ENCODE results near the gene RBX1.
"Not testable (repeated sequence)": the region's sequence is repeated elsewhere in the genome, so short reads cannot be mapped to it uniquely, and the experiment has no call there.

RBX1 gene

DNA sequence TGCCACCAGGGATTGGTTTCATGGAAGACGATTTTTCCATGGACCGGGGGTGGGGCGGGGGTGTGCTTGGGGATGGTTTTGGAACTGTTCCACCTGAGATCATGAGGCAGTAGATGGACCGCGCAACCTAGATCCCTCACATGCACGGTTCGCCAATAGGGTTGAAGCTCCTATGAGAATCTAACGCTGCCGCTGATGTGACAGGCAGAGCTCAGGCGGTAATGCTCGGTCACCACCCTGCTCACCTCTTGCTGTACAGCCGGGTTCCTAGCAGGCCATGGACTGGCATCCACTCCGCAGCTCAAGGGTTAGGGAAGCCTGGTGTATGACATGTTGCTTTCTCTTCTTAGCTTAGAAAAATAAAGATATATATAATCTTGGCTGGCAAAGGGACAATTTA, 22.0 kb downstream of the RBX1 start:
- no peak for DNase-seq

DNA sequence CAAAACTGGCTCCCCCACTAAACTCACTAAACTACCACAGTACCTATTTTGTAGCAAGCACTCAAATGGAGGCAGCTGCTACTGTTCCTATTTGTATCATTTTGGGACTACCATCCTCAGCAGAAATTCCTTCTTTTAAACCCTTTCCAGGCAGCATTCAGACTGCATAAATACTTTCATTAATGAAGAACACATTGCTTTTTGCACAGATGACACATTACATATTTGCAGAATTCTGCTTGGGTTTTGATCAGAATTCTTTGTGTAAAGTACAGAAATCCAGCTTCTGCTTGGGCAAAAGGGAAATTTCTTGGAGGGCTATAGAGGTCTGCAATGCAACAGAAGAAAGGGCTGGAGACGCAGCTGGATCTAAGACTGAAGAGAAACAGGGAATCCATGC, 24.2 kb downstream of the RBX1 start:
- no peak for DNase-seq

GRCh38 chr22:40976866-40977700, 25.9 kb downstream of the RBX1 start:
- no peak for DNase-seq

DNA sequence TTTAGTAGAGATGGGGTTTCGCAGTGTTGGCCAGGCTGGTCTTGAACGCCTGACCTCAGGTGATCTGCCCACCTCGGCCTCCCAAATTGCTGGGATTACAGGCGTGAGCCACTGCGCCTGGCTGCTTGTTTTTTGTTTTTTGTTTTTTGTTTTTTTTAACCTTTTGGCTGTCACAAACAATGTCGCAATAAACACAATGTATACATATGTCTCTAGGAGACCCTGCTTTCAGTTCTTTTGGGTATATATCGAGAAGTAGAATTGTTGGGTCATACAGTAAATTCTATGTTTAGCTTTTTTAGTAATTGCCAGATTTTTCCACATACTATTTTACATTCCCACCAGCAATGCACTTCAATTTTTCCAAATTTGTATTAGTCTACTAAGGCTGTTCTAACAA, 28.0 kb downstream of the RBX1 start:
- no peak for DNase-seq

GRCh38 chr22:40979871-40980270, 28.7 kb downstream of the RBX1 start:
- DNase-seq: no peak

DNA sequence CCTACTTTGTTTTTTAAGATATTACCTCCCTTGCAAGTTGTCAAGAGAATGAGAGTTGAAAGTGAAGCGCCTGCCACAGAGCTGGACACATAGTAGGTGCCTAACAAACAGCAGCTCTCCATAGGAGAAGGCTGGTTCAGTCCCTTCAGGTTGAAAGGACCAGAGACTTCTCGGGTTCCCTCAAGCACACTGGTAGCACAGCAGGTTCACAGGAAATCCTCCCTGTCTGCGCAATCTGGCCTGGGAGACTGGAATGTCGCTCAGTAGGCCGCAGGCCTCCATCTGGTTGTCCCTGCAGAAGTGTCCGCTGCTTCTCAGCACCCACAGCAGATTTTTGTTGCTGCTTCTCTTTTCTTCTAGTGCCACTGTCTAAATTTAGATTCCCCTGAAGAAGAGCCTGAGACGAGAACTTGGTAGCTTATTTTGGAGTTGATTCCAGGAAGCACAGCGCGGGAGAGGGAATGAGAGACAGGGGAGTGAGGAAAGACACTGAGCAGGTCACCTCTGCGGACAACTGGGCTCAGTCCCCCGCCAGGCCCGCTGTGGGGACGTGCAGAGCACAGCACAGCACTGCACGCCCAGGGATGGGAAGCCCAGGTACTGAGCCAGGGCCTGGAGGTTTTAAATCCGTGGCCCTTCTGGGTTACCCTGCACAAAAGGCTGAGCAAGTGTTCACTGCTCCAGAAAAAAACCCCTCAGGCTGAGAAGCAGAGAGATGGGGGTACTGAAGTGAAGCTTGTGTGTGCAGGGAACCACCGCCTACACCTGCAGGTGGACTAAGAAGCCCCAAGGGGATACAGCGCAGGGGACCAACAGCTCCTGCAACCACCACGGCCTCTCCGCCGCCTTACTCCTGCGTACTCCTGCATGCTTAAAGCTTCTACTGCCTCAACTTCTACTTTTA, 31.6 kb downstream of the RBX1 start:
- DNase-seq: no peak

- DNase-seq: no peak
Measured at GRCh38 chr22:40991298-40991697, 40.1 kb downstream of the RBX1 start.

DNA sequence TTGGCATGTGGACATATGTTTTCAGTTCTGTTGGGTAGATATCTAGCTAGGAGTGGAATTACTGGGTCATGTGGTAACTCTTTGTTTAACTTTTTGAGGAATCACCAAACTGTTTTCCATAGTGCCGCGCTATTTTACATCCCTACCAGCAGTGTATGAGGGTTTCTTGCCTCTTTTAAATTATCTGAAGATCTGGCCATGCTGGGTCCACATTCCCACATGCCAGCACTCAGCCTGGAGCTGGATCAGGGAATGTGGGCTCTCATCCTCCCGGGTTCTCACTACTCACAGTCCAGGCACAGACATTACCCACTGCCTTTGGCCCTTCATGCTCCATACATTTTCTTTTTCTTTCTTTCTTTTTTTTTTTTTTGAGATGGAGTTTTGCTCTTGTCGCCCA, 44.6 kb downstream of the RBX1 start:
- DNase-seq: no peak

GRCh38 chr22:40997520-40997919, 46.3 kb downstream of the RBX1 start:
- no peak for DNase-seq

DNA sequence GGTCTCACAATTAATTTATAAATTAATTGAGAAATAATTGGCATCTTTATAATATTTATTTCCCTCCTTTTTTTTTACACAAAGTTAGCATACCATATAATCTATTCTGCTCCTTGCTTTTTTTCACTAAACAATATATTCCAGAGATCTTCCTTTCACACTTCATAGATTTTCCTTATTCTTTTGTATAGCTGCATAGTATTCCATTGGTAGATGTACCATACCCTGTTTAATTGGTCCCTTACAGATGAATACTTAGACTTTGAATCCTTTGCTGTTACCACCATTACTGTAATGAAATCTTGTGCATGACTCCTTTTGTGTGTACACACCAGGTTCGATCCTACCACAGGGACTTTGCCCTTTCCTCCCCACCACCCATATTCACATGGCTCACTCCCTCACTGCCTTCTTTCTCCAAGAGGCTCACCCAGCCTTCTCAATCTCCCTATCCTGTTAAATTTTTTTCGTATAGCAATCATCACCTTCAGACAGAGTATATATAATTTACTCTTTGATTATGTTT, 48.9 kb downstream of the RBX1 start:
- no peak for DNase-seq

DNA sequence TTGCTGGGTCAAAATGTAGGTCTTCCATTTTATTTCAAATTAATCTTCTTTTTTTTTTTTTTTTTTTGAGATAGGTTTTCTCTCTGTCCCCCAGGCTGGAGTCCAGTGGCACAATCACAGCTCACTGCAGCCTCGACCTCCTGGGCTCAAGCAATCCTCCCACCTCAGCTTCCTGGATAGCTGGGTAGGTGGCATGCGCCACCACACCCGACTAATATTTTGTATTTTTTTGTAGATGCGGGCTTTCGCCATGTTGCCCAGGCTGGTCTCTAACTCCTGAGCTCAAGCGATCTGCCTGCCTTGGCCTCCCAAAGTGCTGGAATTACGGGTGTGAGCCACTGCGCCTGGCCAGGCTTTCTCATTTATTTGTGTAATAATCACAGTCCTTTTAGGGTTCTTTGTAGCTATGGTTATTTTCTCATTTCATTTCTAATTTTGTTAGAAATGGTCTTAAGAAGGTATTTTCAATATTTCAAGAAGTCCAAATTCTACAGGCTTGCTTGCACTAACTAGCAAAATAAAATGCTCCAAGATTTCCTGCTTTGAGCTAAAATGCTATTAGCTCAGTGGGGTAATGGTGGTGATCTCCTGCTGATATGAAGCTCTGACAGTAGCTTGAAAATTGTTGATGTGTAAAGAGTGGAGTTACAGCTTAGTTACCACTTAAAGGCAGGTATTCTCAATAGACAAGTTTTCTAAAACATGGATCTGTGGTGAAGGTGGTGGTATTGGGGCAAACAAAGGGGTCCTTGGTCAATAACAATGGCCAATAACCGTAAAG, 50.0 kb downstream of the RBX1 start:
- DNase-seq: no peak

DNA sequence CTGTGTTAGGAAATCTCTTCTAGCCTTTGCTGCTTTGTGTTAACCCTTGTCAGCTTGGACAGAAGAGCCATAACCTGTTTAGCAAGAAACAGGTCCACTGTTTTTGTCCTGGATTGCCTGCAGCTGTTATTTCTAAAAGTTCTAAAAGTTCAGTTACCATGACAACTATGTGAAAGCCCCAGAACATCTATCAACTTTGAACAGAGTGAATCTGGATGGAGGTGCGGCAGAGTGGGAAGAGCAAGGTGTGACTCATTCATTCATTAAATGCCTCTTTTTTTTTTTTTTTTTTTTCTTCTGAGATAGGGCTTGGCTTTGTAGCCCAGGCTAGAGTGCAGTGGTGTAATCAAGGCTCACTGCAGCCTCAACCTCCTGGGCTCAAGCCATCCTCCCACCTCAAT, 50.5 kb downstream of the RBX1 start:
- no peak for DNase-seq

GRCh38 chr22:41002386-41002785, 51.2 kb downstream of the RBX1 start:
- not testable (repeated sequence) for DNase-seq

DNA sequence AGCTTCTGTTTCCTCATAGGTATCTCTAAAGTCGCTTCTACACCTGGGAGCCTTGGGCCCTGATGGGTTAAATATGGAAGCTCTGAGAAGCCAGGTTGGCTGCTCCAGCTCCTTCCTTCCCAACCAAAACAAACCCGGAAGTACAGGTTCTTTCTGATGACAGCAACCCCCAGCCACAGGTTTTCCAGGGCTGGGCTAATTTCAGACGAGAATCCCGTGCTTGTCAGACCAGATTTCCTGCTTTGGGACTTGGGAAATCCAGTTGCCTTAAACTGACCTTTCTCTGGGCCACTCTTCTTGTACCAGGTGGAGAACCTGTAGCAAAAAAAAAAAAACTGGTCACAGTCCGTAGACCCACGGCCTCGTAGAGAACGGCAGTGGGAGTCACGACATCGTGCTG, 51.9 kb downstream of the RBX1 start:
- DNase-seq: no peak

DNA sequence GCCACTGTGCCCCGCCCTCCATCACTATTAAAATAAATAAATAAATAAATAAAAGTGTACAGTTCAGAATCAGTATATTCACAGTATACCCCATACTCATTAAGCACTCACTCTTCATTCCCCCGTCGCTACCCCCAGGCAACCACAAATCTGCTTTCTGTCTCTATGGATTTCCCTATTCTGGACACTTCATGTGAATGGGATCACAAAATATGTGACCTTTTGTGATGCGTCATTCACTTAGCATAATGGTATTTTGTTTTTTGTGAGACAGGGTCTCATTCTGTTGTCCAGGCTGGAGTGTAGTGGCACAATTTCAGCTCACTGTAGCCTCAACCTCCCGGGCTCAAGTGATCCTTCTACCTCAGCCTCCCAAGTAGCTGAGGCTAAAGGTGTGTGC, 52.8 kb downstream of the RBX1 start:
- DNase-seq: no peak

- no peak for DNase-seq
Measured at GRCh38 chr22:41009222-41009948, 58.2 kb downstream of the RBX1 start.

DNA sequence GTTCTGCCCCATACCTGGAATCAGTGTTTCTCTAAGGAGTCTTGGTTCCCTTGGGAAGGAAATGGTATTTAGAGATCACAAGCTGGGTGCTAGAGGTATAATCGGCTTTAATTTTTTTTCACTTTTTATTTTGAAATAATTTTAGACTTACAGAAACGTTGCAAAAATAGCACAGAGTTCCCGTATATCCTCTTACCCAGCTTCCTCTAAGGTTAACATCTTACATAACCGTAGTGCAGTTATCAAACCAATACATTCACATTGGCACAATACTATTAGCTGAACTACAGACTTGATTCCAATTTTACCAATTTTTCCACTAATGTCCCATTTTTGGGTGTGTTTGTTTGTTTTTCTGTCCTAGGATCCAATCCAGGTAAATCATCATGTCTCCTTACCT, 63.8 kb downstream of the RBX1 start:
- no peak for DNase-seq

- DNase-seq: no peak
Measured at GRCh38 chr22:41021061-41021612, 70.0 kb downstream of the RBX1 start.

DNA sequence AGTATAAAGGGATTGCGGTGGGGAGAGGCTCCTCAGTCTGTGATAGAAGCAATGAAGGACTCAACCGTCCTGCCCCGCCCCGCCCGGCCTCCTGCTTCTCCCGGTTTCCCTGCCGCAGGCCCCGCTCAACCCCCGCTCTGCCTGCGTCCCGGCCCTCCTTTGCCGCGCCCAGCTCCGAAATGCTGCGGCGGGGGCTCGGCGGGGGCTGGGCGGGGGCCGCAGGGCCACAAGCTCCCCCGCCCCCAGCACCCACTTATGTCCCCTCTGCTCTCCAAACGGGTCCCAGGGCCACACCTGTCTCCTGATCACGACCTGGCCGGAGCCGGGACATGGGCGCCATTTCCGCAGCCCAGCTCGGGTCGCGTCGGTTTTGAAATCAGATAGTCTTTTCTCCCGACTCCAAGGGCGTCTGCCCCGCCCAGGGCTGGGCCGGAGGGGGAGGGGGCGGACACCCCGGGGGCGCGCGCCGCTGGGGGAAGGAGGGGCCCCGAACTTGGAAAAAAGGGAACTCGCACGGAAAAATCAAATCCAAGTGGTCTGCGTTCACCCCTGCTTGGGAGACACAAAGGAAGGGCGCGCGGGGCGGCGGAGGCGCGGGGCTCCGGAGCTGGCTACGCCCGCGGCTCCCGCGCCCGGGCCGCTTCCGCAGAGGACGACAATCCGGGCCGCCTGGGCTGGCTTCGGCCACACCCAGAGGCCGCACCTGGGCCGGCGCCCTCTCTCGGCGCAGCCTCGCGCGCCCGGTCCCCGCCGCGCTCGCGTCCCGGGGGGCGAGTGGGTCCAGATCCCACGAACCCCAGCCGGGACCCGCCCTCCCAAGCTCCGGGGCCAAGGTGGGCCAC, 70.7 kb downstream of the RBX1 start:
- DNase-seq: peak in 1 of 2 experiments; percentile 32

DNA sequence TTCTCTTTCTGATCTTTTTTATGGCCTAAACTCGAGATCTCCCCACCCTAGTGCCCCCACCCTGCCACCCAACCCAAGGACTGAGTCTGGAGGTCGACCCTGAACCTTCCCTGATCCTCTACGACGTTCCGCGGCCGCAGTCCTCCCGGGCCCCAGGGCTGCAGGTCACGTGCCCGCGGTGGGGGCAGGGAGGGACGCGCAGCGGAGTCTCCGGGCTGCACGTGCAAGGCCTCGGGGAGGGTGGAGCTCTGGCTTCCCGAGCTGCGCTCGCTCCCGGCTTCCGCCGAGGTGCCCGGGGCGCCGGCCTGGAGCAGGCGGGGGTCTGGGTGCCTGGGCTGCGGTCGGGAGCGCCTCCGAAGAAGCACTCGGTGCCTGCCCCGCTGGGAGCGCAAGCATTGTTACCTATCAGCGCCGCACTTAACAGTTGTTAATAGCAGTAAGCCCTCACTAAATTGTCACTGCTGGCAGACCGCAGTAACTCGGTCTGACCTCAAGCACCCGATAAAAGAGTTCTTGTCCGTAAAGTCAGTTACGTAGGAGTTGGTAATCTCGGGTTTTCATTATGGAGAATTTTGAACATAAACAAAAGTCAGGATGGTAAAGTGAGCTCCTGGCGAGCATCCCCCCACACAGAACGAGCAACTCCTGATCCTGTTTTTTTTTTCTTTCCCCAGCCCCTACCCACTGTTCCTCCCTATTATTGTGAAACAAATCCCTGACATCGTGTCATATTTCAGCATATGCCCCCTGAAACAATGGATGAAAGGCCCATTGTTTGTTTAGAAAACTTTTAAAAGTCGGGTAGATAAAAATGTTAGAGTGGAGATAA, 71.5 kb downstream of the RBX1 start:
- DNase-seq: peak; percentile 43 to 59
